ENCODE data around the gene KLHL24. TPM values are rescaled to one million over a fixed set of nuclear protein-coding genes. Genes with fewer than 3 reads are reported as not detected.
A peak's percentile ranks its signal among the peaks of the same experiment; 100 is the strongest.
"Not testable (repeated sequence)": the region's sequence is repeated elsewhere in the genome, so short reads cannot be mapped to it uniquely, and the experiment has no call there.

The KLHL24 gene
- total RNA-seq, 4 donors from 2014 or later = 10.2 to 92.1 (median 19.9) TPM

DNA sequence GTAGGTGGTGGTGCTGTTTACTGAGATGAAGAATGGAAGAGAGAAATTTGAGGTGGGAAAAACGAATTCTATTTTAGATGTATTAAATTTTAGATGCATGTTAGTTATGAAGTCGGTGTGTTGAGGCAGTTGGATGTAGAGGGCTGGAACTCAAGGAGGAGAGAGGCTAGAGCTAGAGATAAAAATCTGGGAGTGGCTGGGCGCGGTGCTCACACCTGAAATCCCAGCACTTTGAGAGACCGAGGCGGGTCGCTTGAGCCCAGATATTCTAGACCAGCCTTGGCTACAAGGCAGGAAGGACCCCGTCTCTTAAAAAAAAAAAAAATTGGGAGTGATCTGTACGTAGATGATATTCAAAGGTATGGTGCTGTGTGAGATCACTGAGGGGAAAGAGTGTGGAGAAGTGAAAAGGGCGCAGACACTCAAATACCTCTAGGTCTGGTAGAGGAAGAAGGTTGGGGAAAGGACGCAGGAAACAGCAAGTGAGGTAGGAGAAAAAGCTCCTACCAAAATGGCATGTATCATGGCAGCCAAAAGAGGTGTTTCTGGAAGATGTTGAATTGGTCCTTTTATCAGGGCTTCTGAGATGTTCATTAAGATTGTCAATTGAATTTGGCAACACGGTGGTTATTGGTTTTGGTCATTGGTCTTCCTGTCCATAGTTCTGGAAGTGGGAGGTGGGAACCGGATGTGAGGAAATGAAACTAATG is 64.0 kb downstream of the KLHL24 start:
- TF ChIP-seq POLR2A (IDR thresholded peaks at IDR 0.05) = no peak
- no peak for DNase-seq
- no peaks in the 10 kb centered on the region for H3K36me3 ChIP-seq
- H3K9me3 ChIP-seq = no peaks in the 10 kb centered on the region
- peaks cover 0 to 41% (median 6%) of the 10 kb centered on the region in 3 donors for H3K4me1 ChIP-seq
- WGBS, 2 donors = 49 to 57% methylated on average over 13 of the region's 13 CpGs
- H3K27ac ChIP-seq = peak overlapping the region; percentile 90 to 97 (median 96)
- intact Hi-C loops (cut with DNase I) = no loop called here
- no peaks in the 10 kb centered on the region for H3K27me3 ChIP-seq
- peak overlapping the region in 3 of 4 donors; percentile 82 to 100 (median 98) for H3K4me3 ChIP-seq

DNA sequence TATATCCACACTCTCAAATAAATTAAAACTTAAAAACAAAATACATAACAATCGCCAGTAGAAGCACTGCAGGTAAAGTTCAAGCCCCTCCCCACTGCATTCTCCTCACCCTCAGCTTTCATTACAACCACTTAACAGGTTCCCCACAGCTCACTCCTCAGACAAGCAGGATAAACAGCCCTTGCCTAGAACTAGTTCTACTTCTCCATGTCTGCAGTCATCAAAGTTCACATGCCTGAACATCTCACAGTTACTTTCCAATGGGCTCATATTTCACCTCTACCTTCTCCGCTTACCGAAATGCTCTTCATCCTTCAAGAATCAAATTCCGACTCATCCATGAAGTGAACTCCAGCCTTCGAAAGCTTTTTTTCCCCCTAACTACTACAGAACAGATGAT is 66.3 kb downstream of the KLHL24 start:
- DNase-seq = no peak
- H3K4me3 ChIP-seq = no peak overlapping the region
- intact Hi-C loops (cut with DNase I) = no loop called here
- H3K4me1 ChIP-seq = peaks cover 0 to 41% (median 6%) of the 10 kb centered on the region in 3 donors
- H3K9me3 ChIP-seq = no peaks in the 10 kb centered on the region
- no peak overlapping the region for H3K27ac ChIP-seq
- TF ChIP-seq, protein P1, sequence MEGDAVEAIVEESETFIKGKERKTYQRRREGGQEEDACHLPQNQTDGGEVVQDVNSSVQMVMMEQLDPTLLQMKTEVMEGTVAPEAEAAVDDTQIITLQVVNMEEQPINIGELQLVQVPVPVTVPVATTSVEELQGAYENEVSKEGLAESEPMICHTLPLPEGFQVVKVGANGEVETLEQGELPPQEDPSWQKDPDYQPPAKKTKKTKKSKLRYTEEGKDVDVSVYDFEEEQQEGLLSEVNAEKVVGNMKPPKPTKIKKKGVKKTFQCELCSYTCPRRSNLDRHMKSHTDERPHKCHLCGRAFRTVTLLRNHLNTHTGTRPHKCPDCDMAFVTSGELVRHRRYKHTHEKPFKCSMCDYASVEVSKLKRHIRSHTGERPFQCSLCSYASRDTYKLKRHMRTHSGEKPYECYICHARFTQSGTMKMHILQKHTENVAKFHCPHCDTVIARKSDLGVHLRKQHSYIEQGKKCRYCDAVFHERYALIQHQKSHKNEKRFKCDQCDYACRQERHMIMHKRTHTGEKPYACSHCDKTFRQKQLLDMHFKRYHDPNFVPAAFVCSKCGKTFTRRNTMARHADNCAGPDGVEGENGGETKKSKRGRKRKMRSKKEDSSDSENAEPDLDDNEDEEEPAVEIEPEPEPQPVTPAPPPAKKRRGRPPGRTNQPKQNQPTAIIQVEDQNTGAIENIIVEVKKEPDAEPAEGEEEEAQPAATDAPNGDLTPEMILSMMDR (IDR thresholded peaks at IDR 0.05) = no peak
- TF ChIP-seq POLR2A (IDR thresholded peaks at IDR 0.05) = no peak
- H3K36me3 ChIP-seq = no peaks in the 10 kb centered on the region
- no peaks in the 10 kb centered on the region for H3K27me3 ChIP-seq
- WGBS, 2 donors = 89 to 92% methylated on average over 5 of the region's 5 CpGs

GRCh38 chr3:183703892-183704291 is 68.5 kb downstream of the KLHL24 start:
- intact Hi-C loops (cut with DNase I); H3K4me3 ChIP-seq; H3K36me3 ChIP-seq; H3K27me3 ChIP-seq; H3K27ac ChIP-seq; H3K9me3 ChIP-seq; DNase-seq: not testable (repeated sequence)
- peaks cover 0 to 35% (median 6%) of the 10 kb centered on the region in 3 donors for H3K4me1 ChIP-seq
- WGBS, 2 donors = 88 to 91% methylated on average over 6 of the region's 6 CpGs

- peaks cover 0 to 2% (median 0%) of the 10 kb centered on the region in 3 donors for H3K36me3 ChIP-seq
- TF ChIP-seq, protein P1 (IDR thresholded peaks at IDR 0.05) = no peak
- TF ChIP-seq POLR2A (IDR thresholded peaks at IDR 0.05) = no peak
These were observed 74.8 kb downstream of the KLHL24 start for GRCh38 chr3:183710231-183710630.

GRCh38 chr3:183711516-183711915 is 76.1 kb downstream of the KLHL24 start:
- Histone ChIP-seq H3K27me3 (no peaks in the 10 kb centered on the region), H3K4me1 (no peaks in the 10 kb centered on the region), H3K36me3 (peaks cover 0 to 15% (median 0%) of the 10 kb centered on the region in 3 donors), H3K27ac (no peak overlapping the region), H3K9me3 (no peaks in the 10 kb centered on the region), H3K4me3 (no peak overlapping the region)
- no peak for DNase-seq
- intact Hi-C loops (cut with DNase I) = no loop called here
- 94 to 96% methylated on average over 3 of the region's 3 CpGs for WGBS, 2 donors
- TF ChIP-seq POLR2A (IDR thresholded peaks at IDR 0.05) = no peak
- TF ChIP-seq, protein P1 (IDR thresholded peaks at IDR 0.05) = no peak

More at GRCh38 chr3:183710231-183710630, 74.8 kb downstream of the KLHL24 start:
- no peak for DNase-seq
- Histone ChIP-seq H3K4me3 (no peak overlapping the region), H3K4me1 (no peaks in the 10 kb centered on the region), H3K9me3 (no peaks in the 10 kb centered on the region), H3K27ac (no peak overlapping the region), H3K27me3 (no peaks in the 10 kb centered on the region)
- intact Hi-C loops (cut with DNase I) = no loop called here

GRCh38 chr3:183714622-183715021 is 79.2 kb downstream of the KLHL24 start:
- no peaks in the 10 kb centered on the region for H3K9me3 ChIP-seq
- no peak overlapping the region for H3K4me3 ChIP-seq
- H3K27me3 ChIP-seq = no peaks in the 10 kb centered on the region
- H3K27ac ChIP-seq = no peak overlapping the region
- no peak for TF ChIP-seq POLR2A (IDR thresholded peaks at IDR 0.05)
- TF ChIP-seq, protein P1 (IDR thresholded peaks at IDR 0.05) = no peak
- DNase-seq = no peak
- H3K4me1 ChIP-seq = no peaks in the 10 kb centered on the region
- intact Hi-C loops (cut with DNase I) = no loop called here
- H3K36me3 ChIP-seq = peaks cover 0 to 46% (median 7%) of the 10 kb centered on the region in 3 donors

Data from esophagus squamous epithelium (tissue), 5 donors.